Stimulated activated CD4-positive, alpha-beta T cell treated with anti-CD3 and anti-CD28 coated beads, TNF-alpha, amount 100 ng/mL, for 1 hour (primary cell): Measurements from ENCODE around the gene NT5E.
A peak's percentile ranks its signal among the peaks of the same experiment; 100 is the strongest.

Experiments used
- DNase-seq, 3 donors: peaks; one replicate each; pipeline ENCODE4 v3.0.0-alpha.2; 2020; ENCODE audit warnings: low read depth in 3 of 3, low spot score in 1 of 3

The NT5E gene

DNA sequence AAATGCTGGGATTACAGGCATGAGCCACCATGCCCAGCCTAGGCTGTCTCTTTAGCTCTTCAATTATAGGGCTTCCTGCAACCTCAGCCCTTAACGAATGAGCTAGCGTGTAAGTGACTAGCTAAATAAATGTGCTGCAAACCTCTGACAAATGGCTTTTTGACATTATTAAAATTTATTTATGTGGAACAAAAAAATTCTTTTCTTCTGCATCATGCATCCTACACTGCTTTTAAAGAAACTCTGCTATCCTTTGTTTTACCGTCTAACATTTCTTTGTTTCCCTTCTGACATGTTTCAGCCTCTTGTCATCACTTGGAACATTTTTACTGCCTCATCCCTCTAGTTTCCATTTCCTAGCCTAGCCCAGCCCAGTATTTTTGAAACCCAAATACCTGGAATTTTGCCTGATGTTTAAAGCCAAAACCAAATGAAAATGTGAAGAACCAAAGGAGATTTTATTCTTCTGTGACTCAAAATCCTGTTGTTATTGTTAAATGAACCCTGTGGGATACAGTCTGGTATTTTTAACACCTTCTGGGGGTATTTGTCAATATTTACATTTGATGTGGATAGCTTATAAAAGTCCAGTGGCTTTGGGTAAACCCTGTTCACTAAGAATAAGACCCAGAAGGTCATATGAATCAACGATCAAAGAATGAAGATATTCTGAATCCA, 9.5 kb downstream of the NT5E start:
- DNase-seq = no peak

DNA sequence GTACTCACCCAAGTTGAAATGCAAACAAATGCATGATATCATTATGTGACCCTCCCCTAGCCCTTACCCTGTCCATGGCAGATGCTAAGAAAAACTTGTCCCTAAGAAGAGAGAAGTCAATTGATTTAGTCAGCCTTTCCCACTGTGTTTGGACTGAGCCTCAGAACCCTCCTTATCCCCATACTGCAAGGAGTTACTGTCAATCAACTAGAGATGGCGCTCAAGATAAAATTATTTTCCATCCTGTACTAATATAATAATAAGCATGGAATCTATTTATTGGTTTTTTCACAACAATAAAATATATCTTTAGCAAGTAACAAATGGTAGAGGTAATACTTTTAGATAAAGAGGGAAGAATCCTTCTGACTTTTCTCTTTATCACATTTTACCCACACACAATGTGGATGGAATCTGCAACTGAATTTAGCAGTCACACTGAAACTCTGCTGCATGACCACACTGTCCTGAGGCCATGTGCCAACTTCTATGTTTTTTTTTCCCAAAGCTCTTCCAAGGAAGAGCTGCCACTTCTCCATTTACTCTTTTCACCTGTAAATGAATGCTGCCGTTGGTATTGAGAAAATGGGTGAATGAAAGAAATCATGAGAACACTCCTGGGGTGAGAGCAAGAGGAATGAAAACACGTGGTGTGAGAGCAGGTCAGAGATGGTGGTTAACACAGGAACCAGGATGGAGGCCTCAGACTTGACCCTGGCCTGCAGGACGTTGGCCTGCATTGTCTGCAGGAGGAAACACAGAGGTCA, 10.5 kb downstream of the NT5E start:
- DNase-seq = no peak

DNA sequence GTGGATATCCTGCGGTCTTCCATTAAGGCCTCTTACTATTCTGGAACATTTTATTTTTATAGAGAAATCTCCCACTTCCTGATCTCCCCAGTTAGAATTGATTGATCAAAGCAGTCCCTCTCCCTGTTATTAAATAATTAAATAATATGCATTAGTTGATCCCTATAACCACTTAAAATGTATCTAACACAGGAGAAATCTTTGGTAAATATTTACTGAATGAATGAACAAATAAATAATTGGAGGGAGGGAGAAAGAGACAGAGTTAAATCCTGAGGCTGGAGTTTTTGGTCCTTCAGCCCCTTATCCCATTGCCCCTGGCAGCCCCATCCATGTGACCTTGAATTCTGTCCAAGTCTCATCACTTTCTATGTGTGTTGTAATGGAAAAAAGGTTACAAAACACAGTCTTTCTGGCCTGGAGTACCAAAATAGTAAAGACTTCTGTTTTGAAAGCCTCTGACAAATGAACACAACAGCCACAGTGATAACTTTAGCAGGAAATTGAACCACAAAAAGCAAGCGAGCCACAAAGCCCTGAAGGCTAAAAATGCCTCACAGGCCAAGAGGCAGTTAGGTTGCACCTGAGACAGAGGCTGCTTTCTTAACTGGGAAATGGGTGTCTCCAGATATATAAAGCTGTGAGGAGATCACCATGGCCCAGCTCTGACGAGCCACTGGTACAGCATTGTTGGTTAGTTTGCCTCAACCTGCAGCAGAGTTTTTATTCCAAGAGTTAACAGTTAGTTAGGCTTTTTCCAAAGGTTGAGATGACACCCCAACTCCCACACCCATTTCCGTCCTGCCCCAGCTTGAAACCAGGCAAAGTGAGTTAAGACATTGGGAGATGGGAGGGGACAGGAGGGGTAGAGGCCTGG, 11.3 kb downstream of the NT5E start:
- DNase-seq = no peak

DNA sequence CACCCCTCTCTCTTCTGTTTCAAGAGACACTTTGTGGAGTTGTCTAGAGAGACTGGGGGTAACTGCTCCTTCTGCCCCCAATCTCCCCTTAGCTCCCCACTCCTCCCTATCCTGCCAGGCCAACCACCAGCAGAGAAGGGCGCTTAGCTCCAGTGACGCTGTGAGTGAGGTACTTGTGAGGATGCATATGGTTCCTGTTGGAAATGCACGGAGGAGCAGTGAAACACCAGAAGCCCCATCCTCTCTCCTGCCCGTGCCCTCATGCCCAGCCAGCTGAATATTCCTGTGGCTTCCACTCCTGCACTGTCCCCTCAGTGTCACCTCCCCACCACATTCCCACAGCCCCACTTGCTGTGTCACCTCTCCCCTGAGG, 11.9 kb downstream of the NT5E start:
- no peak for DNase-seq

DNA sequence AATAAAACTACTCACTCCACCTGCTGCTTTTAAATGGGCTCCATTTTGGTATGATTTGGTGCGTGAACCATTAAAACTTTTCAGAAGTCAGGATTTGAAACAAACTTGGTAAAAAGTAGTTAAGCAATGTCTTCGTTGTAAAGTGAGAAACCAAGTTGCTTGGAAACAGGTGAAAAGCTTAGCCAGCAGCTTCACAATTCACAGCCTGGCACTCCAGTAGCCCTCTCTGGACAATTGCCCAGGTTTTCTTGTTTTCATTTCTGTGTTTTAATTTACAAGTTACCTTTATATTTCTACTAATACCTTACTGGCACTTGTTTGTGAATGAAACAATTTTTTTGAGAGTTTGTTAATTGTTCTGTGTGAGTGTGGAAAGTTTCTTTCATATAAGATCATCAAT, 12.8 kb downstream of the NT5E start:
- DNase-seq = no peak

DNA sequence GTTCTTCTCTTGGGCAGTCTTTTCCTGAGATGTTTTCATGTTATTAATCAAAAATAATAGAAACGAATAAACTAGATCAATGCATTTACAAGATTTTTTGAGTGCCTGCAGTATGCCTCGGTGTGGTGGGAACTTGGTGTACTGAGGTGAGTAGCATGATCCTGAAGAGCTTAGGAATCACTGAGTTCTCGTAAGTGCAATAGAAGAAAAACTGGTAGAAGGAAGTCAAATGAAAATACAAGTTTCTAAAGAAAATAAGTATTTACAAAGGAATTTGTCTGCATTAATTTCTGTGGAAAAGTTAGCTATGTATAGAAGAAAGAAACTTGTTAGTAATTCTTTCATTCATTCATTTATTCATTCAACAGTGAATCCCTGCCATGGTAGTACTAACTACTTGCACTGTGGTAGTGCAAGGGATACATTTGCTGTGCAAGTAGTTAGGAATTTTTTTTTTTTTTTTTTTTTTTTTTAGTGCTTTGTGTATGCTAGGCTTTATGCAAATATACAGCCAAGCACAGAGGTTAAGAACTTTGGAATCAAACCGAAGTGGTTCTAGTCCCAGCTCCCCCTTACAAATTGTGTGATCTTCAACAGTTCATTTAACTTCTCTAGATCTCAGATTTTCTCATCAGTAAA, 13.9 kb downstream of the NT5E start:
- DNase-seq = no peak

DNA sequence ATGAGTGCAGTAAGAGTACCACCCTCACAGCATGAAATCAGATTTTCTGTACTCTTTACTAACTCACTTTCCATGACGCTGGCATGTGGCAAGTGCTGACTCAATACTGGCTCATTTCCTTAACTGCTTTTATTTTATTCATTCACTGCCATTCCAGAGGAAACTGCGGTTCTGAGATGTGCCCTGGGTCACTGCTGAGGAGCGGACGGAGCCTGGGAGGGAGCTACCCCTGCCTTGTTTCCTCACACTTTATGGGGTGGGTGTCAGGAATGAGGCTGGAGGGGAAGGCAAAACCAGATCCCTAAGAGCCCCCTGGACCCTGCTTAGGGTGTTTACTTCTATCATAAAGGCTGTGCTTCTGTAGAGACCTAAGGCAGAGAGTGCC, 14.4 kb downstream of the NT5E start:
- DNase-seq = no peak

DNA sequence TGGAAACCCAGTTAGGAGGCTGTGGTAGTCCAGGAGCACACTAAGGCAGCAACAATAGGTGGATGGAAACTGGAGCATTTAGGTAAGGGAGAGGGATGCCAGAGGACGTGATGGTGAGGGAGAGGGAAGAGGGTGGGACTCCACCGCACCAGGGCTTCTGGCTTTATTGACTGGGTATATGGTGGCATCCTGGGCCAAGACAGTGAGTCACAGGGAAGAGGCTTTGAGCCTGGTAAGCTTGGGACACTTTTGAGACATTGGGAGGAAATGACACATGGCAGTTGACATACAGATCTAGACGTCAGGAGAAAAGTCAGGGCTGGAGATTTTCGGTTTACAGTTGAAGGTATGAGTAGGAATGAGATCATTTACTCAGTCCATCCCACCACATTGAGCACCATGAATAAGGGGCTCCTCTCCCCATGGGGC, 14.9 kb downstream of the NT5E start:
- no peak for DNase-seq

DNA sequence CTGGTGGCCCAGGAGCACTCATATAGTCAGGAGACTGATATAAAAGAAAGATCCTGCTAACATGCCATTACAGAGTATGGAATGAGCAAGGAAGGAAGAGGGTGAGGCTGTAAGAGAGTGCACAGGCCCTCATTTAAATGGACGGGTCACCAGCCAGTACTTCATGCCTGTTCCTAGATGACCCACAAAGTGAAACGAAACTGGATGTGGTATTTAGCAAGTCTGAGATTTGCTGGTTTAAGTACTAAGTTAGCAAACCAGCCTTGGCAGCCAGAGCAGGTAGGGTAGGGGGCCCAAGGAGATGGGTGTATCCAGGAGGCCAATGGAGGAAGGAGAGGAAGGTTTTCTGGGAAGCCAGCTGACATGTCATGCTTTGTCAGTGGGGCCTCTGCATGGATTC, 15.9 kb downstream of the NT5E start:
- DNase-seq = no peak

DNA sequence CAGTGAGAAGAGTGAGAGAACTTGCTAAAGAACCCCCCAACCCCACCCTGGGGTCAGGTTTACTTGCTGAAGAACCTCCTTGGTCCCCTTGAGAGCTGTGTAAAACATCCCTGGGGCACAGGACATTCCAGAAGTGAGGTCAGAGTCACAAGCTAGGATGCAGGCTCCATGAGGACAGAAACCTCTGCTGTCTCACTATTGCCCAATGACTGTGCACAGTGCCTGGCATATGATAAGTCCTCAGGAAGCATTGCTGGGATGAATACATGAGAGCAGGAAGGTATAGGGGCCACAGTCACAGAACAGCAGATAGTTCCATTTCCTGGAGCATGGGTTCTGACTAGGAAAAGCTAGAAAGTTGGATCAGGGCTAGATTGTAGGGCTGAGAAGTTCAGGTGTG, 18.4 kb downstream of the NT5E start:
- DNase-seq = no peak

DNA sequence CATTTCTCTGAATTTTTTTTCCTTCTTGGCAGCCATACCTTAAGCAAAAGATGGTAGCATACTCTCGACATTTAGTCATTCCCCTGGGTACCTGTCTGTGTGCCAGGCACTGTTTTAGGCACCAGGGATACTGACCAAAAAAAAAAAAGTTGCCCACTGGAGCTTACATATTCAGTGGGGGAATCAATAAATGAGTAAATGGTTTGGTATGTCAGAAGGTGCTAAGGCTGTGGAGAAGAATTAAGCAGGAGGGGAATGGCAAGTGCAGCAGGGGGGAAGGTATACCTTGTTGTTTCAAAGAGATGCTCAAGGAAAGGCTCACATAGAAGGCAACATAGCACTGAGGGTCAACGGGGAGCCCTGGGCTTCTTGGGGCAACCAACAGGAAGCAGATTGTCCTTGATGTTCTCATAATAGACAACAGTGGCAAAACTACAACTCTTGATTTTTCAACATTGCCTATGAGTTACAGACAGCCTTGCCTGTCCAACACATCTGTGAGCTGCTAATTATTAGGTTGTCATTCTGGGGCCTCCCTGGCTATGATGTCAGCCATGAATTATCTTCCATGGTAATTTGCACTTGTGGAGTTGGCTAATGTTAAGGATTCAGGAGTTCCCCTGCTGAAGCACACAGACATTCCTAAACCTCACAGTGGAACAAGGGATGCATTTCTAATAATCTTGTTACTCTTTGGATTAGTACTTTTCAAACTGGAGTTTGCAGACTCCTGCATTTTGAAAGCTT, 19.6 kb downstream of the NT5E start:
- no peak for DNase-seq

DNA sequence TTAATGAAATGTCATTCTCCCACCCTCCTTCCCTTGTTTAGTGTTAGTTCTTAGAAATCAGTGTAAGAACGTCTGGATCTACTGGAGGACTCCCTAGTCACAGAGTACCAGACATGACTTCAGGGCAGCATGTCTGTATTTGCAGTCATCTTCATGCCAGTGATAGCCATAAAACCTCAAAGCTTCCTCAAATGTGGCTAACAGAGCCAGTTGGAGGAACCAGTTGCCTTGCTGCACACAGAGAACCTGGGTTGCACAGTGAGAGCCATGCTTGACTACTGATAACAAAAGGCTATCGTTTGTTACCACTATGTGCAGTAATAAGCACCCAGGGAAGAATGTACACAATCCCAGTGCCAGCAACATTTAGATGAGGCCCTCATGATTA, 20.1 kb downstream of the NT5E start:
- DNase-seq = no peak

DNA sequence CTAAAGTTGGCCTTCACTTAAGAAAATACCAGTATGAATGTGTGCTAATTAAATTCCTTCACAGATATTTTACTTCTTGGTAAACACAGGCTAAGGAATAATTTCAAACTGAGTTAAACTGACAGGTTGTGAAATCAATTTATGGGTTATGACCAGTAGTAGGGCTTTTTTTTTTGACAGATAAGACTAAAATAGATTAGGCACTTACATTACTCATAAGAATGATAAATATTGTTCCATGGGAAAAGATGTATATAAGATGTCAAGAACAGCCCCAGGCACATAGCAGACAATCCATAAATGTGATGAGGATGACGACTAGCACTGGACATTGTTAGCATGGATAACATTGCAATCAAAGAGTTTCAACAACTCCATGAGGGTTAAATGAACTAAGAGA, 22.9 kb downstream of the NT5E start:
- no peak for DNase-seq

DNA sequence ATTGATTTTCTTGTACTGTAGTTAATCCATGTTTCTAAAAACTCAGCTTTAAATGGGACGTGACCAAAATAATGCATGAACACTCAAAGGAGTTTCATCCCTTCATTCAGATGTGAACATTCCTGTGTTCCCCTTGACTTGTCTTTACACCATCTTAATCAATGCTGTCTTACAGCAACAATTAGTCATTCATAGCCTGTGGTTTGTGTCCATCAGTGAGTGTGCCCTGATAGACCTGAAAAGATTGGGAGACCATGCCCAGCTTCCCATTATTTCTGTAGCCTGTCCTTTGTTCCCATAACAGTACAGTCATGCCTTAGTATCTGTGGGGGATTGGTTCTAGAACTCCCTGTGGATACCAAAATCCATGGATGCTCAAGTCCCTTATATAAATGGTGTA, 23.9 kb downstream of the NT5E start:
- no peak for DNase-seq

DNA sequence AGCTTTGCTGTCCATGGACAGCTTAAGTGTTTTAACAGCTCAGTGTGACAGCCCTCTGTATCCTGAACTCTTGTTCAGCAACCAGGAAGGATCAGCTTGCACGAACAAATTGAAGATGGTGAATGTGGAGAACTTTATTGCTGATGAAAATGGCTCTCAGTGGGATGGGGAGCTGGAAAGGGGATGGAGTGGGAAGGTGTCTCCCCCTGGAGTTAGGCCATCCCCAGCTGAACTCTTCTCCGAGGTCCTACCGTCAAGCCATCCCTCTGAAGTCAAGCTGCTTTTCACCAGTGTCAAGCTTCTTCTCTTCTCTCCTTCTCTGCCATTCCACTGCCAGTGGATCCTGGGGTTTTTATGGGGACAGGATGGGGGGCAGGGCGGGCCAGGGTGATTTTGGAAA, 26.6 kb downstream of the NT5E start:
- no peak for DNase-seq

DNA sequence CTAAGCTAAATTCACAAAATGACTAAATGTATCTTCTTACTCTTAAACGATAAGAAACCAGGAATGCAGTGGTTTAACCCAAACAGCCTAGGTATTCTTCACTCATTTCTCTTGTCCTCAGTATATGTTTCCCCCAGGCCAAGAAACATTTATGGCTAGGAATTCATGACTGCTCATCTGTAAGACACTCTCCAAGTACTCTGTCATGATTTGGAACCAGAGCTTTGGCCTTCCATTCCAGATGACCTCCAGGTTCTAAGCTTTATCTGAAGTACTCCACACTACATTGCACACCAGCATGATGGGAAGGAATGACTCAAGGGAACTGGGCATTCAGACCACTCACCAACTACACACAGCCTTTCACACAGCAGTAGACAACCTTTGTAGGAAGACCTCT, 29.3 kb downstream of the NT5E start:
- no peak for DNase-seq

DNA sequence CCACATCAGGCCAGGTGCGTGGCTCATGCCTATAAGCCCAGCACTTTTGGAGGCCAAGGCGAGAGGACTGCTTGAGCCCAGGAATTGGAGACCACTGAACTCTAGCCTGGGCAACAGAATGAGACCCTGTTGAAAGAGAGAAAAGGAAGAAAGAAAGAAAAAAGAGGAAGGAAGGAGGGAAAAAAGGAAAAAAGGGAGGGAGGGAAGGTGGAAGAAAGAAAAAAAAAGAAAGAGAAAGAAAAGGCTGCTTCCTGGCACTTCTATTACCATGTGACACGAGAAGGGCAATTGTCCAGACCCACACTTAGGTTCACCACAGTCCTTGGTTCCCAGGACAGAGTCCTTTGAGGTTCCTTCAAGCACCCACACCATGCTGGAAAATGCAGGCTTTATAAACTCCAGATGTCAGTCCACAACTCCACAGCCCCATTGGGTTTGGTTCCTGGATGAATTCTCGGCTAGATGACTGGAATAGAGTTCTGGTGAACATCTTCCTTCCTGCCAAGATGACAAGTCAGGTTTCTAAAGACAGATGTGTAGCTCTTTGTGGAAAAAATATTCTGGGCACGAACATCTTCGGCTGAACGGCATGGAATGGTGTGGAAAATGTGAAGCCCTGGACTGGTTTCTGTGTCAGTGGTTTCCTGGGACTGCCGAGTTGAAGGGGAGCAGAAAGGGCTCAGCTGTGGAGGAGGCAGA, 32.5 kb downstream of the NT5E start:
- DNase-seq = no peak

DNA sequence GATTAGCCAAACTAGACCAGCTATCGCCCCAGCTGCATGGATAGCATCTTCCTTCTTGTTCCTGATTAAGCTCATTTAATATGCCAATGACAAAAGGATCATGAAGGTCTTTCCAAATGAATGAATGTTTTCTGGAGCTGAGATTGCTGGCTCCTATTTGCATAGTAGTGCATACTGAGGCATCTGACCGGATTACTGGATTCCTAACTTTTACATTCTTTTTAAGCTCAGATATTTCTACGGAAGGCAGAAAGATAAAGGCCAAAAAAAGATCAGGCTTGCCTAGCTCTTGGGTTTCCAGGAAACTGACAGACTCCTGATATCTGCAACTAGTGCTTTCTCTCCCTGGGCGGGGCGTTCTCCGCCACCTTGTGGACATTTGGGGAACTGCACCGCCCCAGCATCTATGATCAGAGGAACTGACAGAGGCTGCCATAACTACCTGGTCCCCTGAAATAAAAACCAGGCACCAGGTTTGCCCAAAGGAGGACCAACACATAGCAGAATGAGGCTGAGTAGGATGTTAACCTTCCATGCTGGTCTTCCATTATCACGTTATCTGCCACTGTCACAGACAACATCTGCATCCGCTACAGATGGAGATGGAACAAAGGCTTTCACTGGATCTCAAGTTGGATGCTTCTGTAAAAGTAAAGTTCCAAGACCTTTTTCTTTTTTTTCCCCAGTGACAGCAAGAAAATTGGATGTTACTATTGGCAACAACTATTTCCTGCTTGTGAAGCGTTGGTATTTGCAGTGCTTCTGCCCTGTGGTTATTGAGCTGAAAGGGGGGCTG, 33.2 kb downstream of the NT5E start:
- peak; percentile 18 to 78 (median 55) for DNase-seq

DNA sequence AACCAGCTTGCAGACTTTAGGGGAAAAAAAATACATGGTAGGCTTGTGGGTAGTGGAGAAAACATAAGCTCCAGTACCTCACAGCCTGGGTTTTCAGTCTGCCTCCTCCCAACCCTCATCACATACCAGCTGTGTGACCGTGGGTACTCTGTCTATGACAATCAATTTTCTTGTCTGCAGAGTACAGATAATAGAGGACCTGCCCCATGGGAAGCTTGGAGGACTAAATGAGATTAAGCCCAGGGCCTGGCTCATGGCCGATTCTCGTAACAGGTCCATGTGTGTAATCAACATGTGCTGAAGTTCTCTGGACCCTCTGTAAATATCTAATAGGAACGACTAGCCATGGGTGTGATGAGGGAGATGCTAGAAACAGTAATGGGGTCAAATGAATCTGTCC, 34.0 kb downstream of the NT5E start:
- no peak for DNase-seq

DNA sequence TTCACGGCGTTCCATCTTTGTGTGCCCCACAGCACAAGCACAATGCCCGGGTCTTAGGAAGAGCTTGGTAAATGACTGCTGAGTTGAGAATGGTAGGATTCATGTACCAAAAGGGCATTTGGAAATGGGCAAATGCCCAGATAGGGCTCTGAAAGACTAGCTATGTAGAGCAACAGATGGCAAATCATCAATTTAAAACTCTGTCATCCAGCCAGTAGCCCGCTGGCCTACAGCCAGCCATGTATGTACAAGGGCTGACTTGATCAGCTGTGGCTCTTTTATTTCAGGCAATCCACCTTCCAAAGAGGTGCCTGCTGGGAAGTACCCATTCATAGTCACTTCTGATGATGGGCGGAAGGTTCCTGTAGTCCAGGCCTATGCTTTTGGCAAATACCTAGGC, 35.1 kb downstream of the NT5E start:
- DNase-seq = no peak
